ENCODE data around the gene TRIM39. TPM values are rescaled to one million over a fixed set of nuclear protein-coding genes. Genes with fewer than 3 reads are reported as not detected.

Gene TRIM39
- total RNA-seq: 18.3 and 19.5 TPM in 2 replicates

DNA sequence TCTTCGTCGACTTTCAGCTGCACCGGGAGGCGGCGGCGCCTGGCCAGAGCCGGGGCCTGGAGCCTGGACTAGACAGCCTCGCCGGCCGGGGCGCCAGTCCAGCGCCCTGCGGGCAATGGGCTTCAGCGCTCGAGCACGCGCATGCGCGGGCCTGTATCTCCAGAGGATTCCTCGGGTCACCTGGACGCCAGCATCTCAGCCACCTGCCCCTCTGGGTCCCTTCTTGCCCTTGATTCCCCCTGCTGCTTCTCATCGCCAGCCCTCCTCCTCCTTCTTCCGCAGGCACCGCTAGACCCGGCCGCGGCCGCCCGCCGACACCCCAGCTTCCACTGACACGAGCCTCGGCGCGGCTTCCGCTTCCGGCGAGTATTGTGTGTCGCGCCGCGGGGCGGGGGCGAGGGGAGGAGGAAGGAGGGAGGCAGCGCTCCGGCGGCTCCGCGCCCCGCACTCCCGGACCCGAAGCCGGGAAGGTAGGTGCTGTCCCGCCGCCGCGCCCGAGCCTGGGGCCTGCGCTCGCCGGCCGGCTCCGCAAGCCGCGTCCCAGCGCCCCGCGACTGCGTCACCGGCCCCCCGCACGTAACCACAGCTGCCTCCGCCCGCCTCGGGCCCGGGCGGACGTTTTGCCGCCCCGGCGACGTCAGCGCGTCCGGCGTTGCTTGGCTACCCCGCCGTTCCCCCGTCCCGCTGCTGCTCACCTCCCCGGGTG, at the start of gene TRIM39:
TSS of gene TRIM39 (plus strand) at position 402 of the 706 bp plus-strand sequence. CDS start 2,391 bp downstream, outside the sequence.

DNA sequence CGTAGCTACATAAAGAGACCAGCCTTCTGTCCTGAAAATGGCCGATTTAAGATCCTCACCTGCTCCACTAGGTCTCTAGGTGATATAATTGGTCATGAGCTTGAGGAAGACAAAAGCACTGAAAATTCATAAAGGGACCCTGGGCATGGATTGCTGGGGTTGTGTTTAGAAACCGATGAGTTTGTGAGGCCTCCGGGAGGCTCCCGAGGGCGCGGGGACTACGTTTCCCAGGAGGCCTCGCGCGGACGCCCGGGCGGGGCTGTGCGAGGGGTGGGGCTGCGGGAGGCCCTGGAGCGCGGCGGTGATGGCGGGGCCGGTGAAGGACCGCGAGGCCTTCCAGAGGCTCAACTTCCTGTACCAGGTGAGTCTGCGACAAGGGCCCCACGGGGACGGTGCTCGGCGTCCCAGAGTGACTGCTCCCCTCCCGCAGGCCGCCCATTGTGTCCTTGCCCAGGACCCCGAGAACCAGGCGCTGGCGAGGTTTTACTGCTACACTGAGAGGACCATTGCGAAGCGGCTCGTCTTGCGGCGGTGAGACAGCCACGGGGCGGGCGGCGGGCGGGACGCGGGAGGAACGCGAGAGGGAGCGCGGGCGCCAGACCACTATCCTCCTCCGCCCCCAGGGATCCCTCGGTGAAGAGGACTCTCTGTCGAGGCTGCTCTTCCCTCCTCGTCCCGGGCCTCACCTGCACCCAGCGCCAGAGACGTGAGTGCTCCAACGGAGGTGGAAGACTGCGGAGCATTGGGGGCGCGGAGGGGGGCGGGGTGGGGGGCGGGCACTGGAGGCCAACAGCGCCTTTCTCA, 18.3 kb downstream of the TRIM39 start, which contains the start of gene RPP21:
TSS of gene RPP21 (plus strand) at position 289 of the 804 bp plus-strand sequence. CDS start at position 305, 16 bp downstream.

Small RNAs within 50 kb of the gene (small RNA-seq; reads per million reads assigned to genes)
- gene HLA-N (ENCODE audit: low replicate concordance): not detected

Other genes with a start within 250 kb of the TRIM39 start
- not detected in 2 replicates for gene TRIM31, start 213.8 kb upstream of the TRIM39 start, total RNA-seq
- not detected in 2 replicates for gene TRIM40, start 190.8 kb upstream of the TRIM39 start, total RNA-seq
- not detected in 2 replicates for gene TRIM10, start 165.7 kb upstream of the TRIM39 start, total RNA-seq
- gene TRIM15, start 163.4 kb upstream of the TRIM39 start, total RNA-seq: not detected in 2 replicates
- gene TRIM26, start 113.5 kb upstream of the TRIM39 start, total RNA-seq: 25.6 and 36.9 TPM in 2 replicates
- 29.5 and 31.4 TPM in 2 replicates for gene RPP21, start 18.2 kb downstream of the TRIM39 start, total RNA-seq
- 175 and 411 TPM in 2 replicates for gene HLA-E, start 162.6 kb downstream of the TRIM39 start, total RNA-seq
- 34.6 and 53.1 TPM in 2 replicates for gene GNL1, start 229.6 kb downstream of the TRIM39 start, total RNA-seq
- 7.9 and 11.3 TPM in 2 replicates for gene PRR3, start 230.4 kb downstream of the TRIM39 start, total RNA-seq
- gene ABCF1, start 244.5 kb downstream of the TRIM39 start, total RNA-seq: 53.1 and 54.5 TPM in 2 replicates

Data from placental pericyte (primary cell).